Measurements from ENCODE around the gene ANKRD34B. TPM values are rescaled to one million over a fixed set of nuclear protein-coding genes. Genes with fewer than 3 reads are reported as not detected.

ANKRD34B gene
- total RNA-seq, 1 experiment from 2014 or later = 0.40 TPM

- Mint-ChIP-seq H3K27ac (ENCODE audit: unreplicated experiment) (no peak overlapping the region), H3K36me3 (ENCODE audit: insufficient read depth, unreplicated experiment) (peaks cover 7% of the 10 kb centered on the region), H3K4me1 (ENCODE audit: low read depth, unreplicated experiment) (peaks cover 19% of the 10 kb centered on the region), H3K4me3 (ENCODE audit: low read depth, unreplicated experiment) (no peak overlapping the region), H3K27me3 (ENCODE audit: unreplicated experiment) (peaks cover 62% of the 10 kb centered on the region), H3K9me3 (ENCODE audit: low read depth, unreplicated experiment) (peaks cover 3% of the 10 kb centered on the region)
- intact Hi-C loops (cut with micrococcal nuclease; ENCODE audit: unreplicated experiment) = loop anchor here (5.0 kb wide), 1 partner anchor 73 kb away; no protein-coding TSS in a partner anchor
- DNase-seq = peak; percentile 30
- no peak for TF ChIP-seq CTCF (IDR thresholded peaks at IDR 0.05; ENCODE audit: unreplicated experiment)
- CTCF ChIA-PET = no interaction called here
- no TSS peak for BruUV-seq (replicated peaks)
Observed at GRCh38 chr5:80565330-80565729, 4.8 kb downstream of the ANKRD34B start.

GRCh38 chr5:80559244-80559643 is 10.8 kb downstream of the ANKRD34B start:
- no TSS peak for BruUV-seq (replicated peaks)
- intact Hi-C loops (cut with micrococcal nuclease; ENCODE audit: unreplicated experiment) = no loop called here
- Mint-ChIP-seq H3K27ac (ENCODE audit: unreplicated experiment) (no peak overlapping the region), H3K4me1 (ENCODE audit: low read depth, unreplicated experiment) (no peaks in the 10 kb centered on the region), H3K36me3 (ENCODE audit: insufficient read depth, unreplicated experiment) (no peaks in the 10 kb centered on the region), H3K4me3 (ENCODE audit: low read depth, unreplicated experiment) (no peak overlapping the region), H3K27me3 (ENCODE audit: unreplicated experiment) (peaks cover 50% of the 10 kb centered on the region), H3K9me3 (ENCODE audit: low read depth, unreplicated experiment) (no peaks in the 10 kb centered on the region)
- no peak for DNase-seq
- TF ChIP-seq CTCF (IDR thresholded peaks at IDR 0.05; ENCODE audit: unreplicated experiment) = no peak
- CTCF ChIA-PET = interaction anchor here (0.6 kb wide), 2 partner anchors 56 to 336 kb away, joined by 3 read pairs; no protein-coding TSS in a partner anchor

- no peak overlapping the region for H3K4me3 Mint-ChIP-seq (ENCODE audit: low read depth, unreplicated experiment)
- H3K9me3 Mint-ChIP-seq (ENCODE audit: low read depth, unreplicated experiment) = peaks cover 4% of the 10 kb centered on the region
- H3K36me3 Mint-ChIP-seq (ENCODE audit: insufficient read depth, unreplicated experiment) = no peaks in the 10 kb centered on the region
- peaks cover 50% of the 10 kb centered on the region for H3K27me3 Mint-ChIP-seq (ENCODE audit: unreplicated experiment)
- no peaks in the 10 kb centered on the region for H3K4me1 Mint-ChIP-seq (ENCODE audit: low read depth, unreplicated experiment)
- no peak for TF ChIP-seq CTCF (IDR thresholded peaks at IDR 0.05; ENCODE audit: unreplicated experiment)
- no peak for DNase-seq
- CTCF ChIA-PET = no interaction called here
- intact Hi-C loops (cut with micrococcal nuclease; ENCODE audit: unreplicated experiment) = no loop called here
- H3K27ac Mint-ChIP-seq (ENCODE audit: unreplicated experiment) = no peak overlapping the region
- no TSS peak for BruUV-seq (replicated peaks)
Observed at GRCh38 chr5:80555099-80555498, 15.0 kb downstream of the ANKRD34B start.

GRCh38 chr5:80554646-80555045 is 15.4 kb downstream of the ANKRD34B start:
- TF ChIP-seq CTCF (IDR thresholded peaks at IDR 0.05; ENCODE audit: unreplicated experiment) = no peak
- no TSS peak for BruUV-seq (replicated peaks)
- Mint-ChIP-seq H3K9me3 (ENCODE audit: low read depth, unreplicated experiment) (peaks cover 4% of the 10 kb centered on the region), H3K27ac (ENCODE audit: unreplicated experiment) (no peak overlapping the region), H3K36me3 (ENCODE audit: insufficient read depth, unreplicated experiment) (no peaks in the 10 kb centered on the region), H3K4me1 (ENCODE audit: low read depth, unreplicated experiment) (no peaks in the 10 kb centered on the region), H3K4me3 (ENCODE audit: low read depth, unreplicated experiment) (no peak overlapping the region), H3K27me3 (ENCODE audit: unreplicated experiment) (peaks cover 51% of the 10 kb centered on the region)
- CTCF ChIA-PET = no interaction called here
- intact Hi-C loops (cut with micrococcal nuclease; ENCODE audit: unreplicated experiment) = no loop called here
- DNase-seq = no peak

All from Calu3 (cell line).